HepG2 (cell line): ENCODE results near the gene CDK2. TPM values are rescaled to one million over a fixed set of nuclear protein-coding genes. Genes with fewer than 3 reads are reported as not detected.

ENCODE experiments used
- ADNP ChIP-seq: sonication (generic); formaldehyde crosslinking; IDR thresholded peaks from 2 replicates; pipeline ENCODE4 v1.4.0; 2020; ENCODE audit warnings: missing genetic modification reagents
- CHD4 ChIP-seq: fragments of 200-600 bp; sonication (generic); IDR thresholded peaks from 2 replicates; pipeline ENCODE4 v1.7.0; 2017; ENCODE audit warnings: mild to moderate bottlenecking, low read length, borderline replicate concordance
- DBP ChIP-seq: sonication (generic); formaldehyde crosslinking; IDR thresholded peaks from 2 replicates; pipeline ENCODE4 v1.4.0; 2020; ENCODE audit warnings: missing genetic modification reagents; ENCODE audit errors: not compliant biosample characterization
- ERF ChIP-seq: IDR thresholded peaks from 2 replicates; pipeline ENCODE4 v1.6.1; 2018; ENCODE audit warnings: missing biosample characterization, missing genetic modification reagents
- FOSL1 ChIP-seq: sonication (generic); formaldehyde crosslinking; IDR thresholded peaks from 2 replicates; pipeline ENCODE4 v1.9.0; 2021; ENCODE audit warnings: missing genetic modification reagents, borderline replicate concordance
- GRHL1 ChIP-seq: sonication (generic); formaldehyde crosslinking; conservative IDR thresholded peaks from 2 replicates; pipeline ENCODE4 v1.8.0; 2022; ENCODE audit warnings: missing genetic modification reagents
- KDM1A ChIP-seq: IDR thresholded peaks from 2 replicates; pipeline ENCODE4 v1.6.1; 2016; ENCODE audit warnings: missing compliant biosample characterization
- MAFK ChIP-seq, 2 experiments: IDR thresholded peaks in 1 of 2; conservative IDR thresholded peaks in 1 of 2; 2 replicates each; pipeline ENCODE4 v1.6.1; 2011; ENCODE audit warnings: improper control_type of control experiment in 2 of 2, low read length in 2 of 2
- MXD3 ChIP-seq: IDR thresholded peaks from 2 replicates; pipeline ENCODE4 v1.6.1; 2016; ENCODE audit warnings: mild to moderate bottlenecking, missing biosample characterization, missing genetic modification reagents
- ZBTB2 ChIP-seq: sonication (generic); formaldehyde crosslinking; IDR thresholded peaks from 2 replicates; pipeline ENCODE4 v1.8.0; 2022; ENCODE audit warnings: low read depth, missing genetic modification reagents
- ZFP36L1 ChIP-seq: sonication (generic); formaldehyde crosslinking; IDR thresholded peaks from 2 replicates; pipeline ENCODE4 v1.8.0; 2022; ENCODE audit warnings: mild to moderate bottlenecking, missing genetic modification reagents, moderate library complexity
- ZFP90 ChIP-seq: sonication (generic); formaldehyde crosslinking; IDR thresholded peaks from 2 replicates; pipeline ENCODE4 v1.8.0; 2022; ENCODE audit warnings: missing genetic modification reagents, mild to moderate bottlenecking, inconsistent platforms, borderline replicate concordance
- ZNF260 ChIP-seq: sonication (generic); formaldehyde crosslinking; IDR thresholded peaks from 2 replicates; pipeline ENCODE4 v1.4.0; 2020; ENCODE audit warnings: missing genetic modification reagents, low read depth, mild to moderate bottlenecking, borderline replicate concordance
- ZNF788 ChIP-seq: sonication (generic); formaldehyde crosslinking; IDR thresholded peaks from 2 replicates; pipeline ENCODE4 v1.5.0; 2020; ENCODE audit warnings: mild to moderate bottlenecking, missing genetic modification reagents, borderline replicate concordance
- polyA plus RNA-seq, 8 experiments: library from polyadenylated mRNA; depleted of rRNA in 3 of 8; stranded (reverse) in 7 of 8; unstranded in 1 of 8; fragments of >200 nt; fragmentation: Illumina TruSeq in 4 of 8; extraction: Trizol in 4 of 8; gene quantifications; 2 replicates each; pipeline versions ENCODE4 v1.2.1 to v1.2.3, GENCODE V29; 2011 to 2016; ENCODE audit warnings: low read depth in 4 of 8, missing spikeins in 1 of 8, mixed read lengths in 1 of 8; ENCODE audit not compliant: insufficient read depth in 1 of 8
- total RNA-seq, 5 experiments: library from RNA; depleted of rRNA; stranded (reverse); fragments of >200 nt; fragmentation: Illumina TruSeq; extraction: Trizol; gene quantifications; 2 replicates each; pipeline ENCODE4 v1.2.3, GENCODE V29; 2016; ENCODE audit warnings: low read depth in 1 of 5
- TF ChIP-seq, protein P1 (sequence below): sonication (generic); formaldehyde crosslinking; IDR thresholded peaks from 2 replicates; pipeline ENCODE4 v1.5.0; 2020; ENCODE audit warnings: mild to moderate bottlenecking, missing genetic modification reagents, borderline replicate concordance
- TF ChIP-seq, protein P2 (sequence below): sonication (generic); formaldehyde crosslinking; IDR thresholded peaks from 2 replicates; pipeline ENCODE4 v1.4.0; 2020; ENCODE audit warnings: missing genetic modification reagents

CDK2 gene
- total and polyA plus RNA-seq, 2 of the 13 experiments (the other 11 are each of a cell fraction or from before 2014, with no cell fraction given): 47.5 to 52.6 TPM

- TF ChIP-seq, protein P1, sequence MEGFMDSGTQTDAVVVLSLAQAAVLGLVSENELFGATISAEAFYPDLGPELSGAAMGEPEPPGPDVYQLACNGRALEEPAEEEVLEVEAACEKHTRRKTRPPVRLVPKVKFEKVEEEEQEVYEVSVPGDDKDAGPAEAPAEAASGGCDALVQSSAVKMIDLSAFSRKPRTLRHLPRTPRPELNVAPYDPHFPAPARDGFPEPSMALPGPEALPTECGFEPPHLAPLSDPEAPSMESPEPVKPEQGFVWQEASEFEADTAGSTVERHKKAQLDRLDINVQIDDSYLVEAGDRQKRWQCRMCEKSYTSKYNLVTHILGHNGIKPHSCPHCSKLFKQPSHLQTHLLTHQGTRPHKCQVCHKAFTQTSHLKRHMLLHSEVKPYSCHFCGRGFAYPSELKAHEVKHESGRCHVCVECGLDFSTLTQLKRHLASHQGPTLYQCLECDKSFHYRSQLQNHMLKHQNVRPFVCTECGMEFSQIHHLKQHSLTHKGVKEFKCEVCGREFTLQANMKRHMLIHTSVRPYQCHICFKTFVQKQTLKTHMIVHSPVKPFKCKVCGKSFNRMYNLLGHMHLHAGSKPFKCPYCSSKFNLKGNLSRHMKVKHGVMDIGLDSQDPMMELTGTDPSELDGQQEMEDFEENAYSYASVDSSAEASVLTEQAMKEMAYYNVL: peak; percentile 51; the same call in 1 of the 2 replicates
- TF ChIP-seq ERF (CRISPR knock-in tag) (0 out of 2 replicates have a peak, but pooled peaks have one; percentile 39), ZNF260 (CRISPR knock-in tag) (no peak), GRHL1 (CRISPR knock-in tag) (no peak), ADNP (CRISPR knock-in tag) (no peak), MAFK (conservative IDR thresholded peaks at IDR 0.05 in 1 of 2, IDR thresholded peaks at IDR 0.05 in 1 of 2; ENCODE audit: low read length in 2 of 2) (no peak), ZBTB2 (CRISPR knock-in tag) (no peak), ZNF788 (CRISPR knock-in tag) (peak; percentile 11; the same call in 1 of the 2 replicates), CHD4 (peak; percentile 26; the same call in 1 of the 2 replicates), ZFP36L1 (no peak; the same call in 1 of the 2 replicates), MXD3 (CRISPR knock-in tag) (peak; percentile 79; the same call in 1 of the 2 replicates), DBP (CRISPR knock-in tag) (no peak), ZFP90 (CRISPR knock-in tag) (0 out of 2 replicates have a peak, but pooled peaks have one; percentile 79), KDM1A (CRISPR knock-in tag) (no peak), FOSL1 (CRISPR knock-in tag) (no peak)
- TF ChIP-seq, protein P2, sequence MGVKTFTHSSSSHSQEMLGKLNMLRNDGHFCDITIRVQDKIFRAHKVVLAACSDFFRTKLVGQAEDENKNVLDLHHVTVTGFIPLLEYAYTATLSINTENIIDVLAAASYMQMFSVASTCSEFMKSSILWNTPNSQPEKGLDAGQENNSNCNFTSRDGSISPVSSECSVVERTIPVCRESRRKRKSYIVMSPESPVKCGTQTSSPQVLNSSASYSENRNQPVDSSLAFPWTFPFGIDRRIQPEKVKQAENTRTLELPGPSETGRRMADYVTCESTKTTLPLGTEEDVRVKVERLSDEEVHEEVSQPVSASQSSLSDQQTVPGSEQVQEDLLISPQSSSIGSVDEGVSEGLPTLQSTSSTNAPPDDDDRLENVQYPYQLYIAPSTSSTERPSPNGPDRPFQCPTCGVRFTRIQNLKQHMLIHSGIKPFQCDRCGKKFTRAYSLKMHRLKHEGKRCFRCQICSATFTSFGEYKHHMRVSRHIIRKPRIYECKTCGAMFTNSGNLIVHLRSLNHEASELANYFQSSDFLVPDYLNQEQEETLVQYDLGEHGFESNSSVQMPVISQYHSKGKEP (CRISPR knock-in tag): 0 out of 2 replicates have a peak, but pooled peaks have one; percentile 43
Measured at GRCh38 chr12:55973599-55974307, 7.1 kb downstream of the CDK2 start, which contains the start of gene RAB5B (continued).
